ENCODE measurements around the gene RNF130.

Gene RNF130

DNA sequence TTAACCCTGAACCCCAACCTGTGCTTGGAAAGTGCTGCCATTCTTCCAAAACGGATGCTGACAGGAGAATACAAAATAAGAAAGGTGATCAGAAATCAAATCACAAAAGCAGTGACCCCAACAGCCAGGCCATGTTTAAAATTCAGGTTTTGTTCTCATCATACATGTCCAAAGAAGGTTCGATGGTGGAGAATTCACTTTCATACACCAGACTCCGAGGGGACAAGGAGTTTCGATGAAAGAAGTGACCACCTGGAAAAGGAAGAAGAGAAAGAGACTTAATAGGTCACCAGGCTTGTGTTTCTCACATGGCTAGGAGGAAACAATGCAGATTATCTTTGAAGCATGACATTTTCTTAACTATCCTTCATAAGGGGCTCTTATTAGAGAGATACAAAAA is 151.4 kb downstream of the RNF130 start:
- Histone ChIP-seq H4K20me1 (ENCODE audit: insufficient read depth) (no peaks in the 10 kb centered on the region), H3K27ac (no peak overlapping the region), H3K27me3 (ENCODE audit: insufficient read depth, low read depth) (no peaks in the 10 kb centered on the region), H3K4me2 (no peak overlapping the region), H3K4me1 (ENCODE audit: low read depth, poor library complexity, severe bottlenecking) (no peaks in the 10 kb centered on the region), H3K4me3 (IDR thresholded peaks at IDR 0.05; ENCODE audit: insufficient read depth, low read depth, low read length) (no peak overlapping the region), H3K36me3 (ENCODE audit: insufficient read depth) (no peaks in the 10 kb centered on the region), H2AFZ (ENCODE audit: low read depth) (no peak overlapping the region), H3K9ac (no peak overlapping the region), H3K79me2 (ENCODE audit: insufficient read depth, low read depth) (no peaks in the 10 kb centered on the region)
- no peak for TF ChIP-seq CTCF (conservative IDR thresholded peaks at IDR 0.05; ENCODE audit: low read depth, low read length)

GRCh38 chr5:179919487-179920060 is 152.0 kb downstream of the RNF130 start:
- Histone ChIP-seq H3K27ac (no peak overlapping the region), H2AFZ (ENCODE audit: low read depth) (no peak overlapping the region), H3K4me3 (IDR thresholded peaks at IDR 0.05; ENCODE audit: insufficient read depth, low read depth, low read length) (no peak overlapping the region), H4K20me1 (ENCODE audit: insufficient read depth) (no peaks in the 10 kb centered on the region), H3K4me1 (ENCODE audit: low read depth, poor library complexity, severe bottlenecking) (no peaks in the 10 kb centered on the region), H3K79me2 (ENCODE audit: insufficient read depth, low read depth) (no peaks in the 10 kb centered on the region), H3K36me3 (ENCODE audit: insufficient read depth) (no peaks in the 10 kb centered on the region), H3K9ac (no peak overlapping the region), H3K4me2 (no peak overlapping the region), H3K27me3 (ENCODE audit: insufficient read depth, low read depth) (no peaks in the 10 kb centered on the region)
- TF ChIP-seq CTCF (conservative IDR thresholded peaks at IDR 0.05; ENCODE audit: low read depth, low read length) = no peak

DNA sequence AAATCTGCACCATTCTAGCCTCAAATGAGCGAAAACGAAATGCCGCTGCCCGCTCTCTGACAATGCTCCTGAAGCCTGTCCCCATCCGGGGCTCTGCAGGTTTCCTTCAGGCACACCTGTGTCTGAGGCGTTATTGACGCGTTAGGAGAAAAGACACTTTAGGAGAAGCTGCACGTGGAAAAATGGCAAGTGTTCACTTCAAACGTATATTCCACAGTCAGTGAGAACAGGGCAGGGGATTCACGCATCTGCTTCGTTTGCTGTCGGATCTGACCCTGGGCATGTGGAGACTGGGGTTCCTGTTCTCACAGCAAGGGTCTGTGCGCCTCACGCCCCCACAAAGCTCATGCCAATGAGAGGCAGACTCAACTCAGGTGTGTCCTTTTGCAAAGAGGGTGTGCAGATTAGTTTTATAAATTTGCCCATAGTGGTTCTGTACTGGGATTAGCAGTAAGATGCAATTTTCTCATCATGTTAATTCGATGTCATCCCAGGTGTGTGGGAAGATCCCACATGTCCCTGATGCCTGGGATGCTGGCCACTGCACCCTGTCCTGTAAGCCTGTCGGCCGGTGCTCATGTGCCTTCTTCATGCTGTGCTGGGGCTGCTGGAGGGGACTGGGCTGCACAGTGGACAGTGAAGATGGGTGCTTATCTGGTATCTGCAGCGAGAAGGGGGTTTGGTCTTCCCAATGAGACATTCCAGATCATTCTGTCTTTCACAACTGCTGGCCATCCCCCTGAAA is 152.6 kb downstream of the RNF130 start:
- no peaks in the 10 kb centered on the region for H3K27me3 ChIP-seq (ENCODE audit: insufficient read depth, low read depth)
- H3K4me3 ChIP-seq (IDR thresholded peaks at IDR 0.05; ENCODE audit: insufficient read depth, low read depth, low read length) = no peak overlapping the region
- no peaks in the 10 kb centered on the region for H4K20me1 ChIP-seq (ENCODE audit: insufficient read depth)
- H3K9ac ChIP-seq = no peak overlapping the region
- no peaks in the 10 kb centered on the region for H3K4me1 ChIP-seq (ENCODE audit: low read depth, poor library complexity, severe bottlenecking)
- no peaks in the 10 kb centered on the region for H3K79me2 ChIP-seq (ENCODE audit: insufficient read depth, low read depth)
- no peak for TF ChIP-seq CTCF (conservative IDR thresholded peaks at IDR 0.05; ENCODE audit: low read depth, low read length)
- H3K4me2 ChIP-seq = no peak overlapping the region
- H3K36me3 ChIP-seq (ENCODE audit: insufficient read depth) = no peaks in the 10 kb centered on the region
- H2AFZ ChIP-seq (ENCODE audit: low read depth) = no peak overlapping the region
- no peak overlapping the region for H3K27ac ChIP-seq

- Histone ChIP-seq H3K79me2 (ENCODE audit: insufficient read depth, low read depth) (no peaks in the 10 kb centered on the region), H3K4me2 (no peak overlapping the region), H3K27me3 (ENCODE audit: insufficient read depth, low read depth) (no peaks in the 10 kb centered on the region), H3K36me3 (ENCODE audit: insufficient read depth) (no peaks in the 10 kb centered on the region), H3K4me1 (ENCODE audit: low read depth, poor library complexity, severe bottlenecking) (no peaks in the 10 kb centered on the region), H3K4me3 (IDR thresholded peaks at IDR 0.05; ENCODE audit: insufficient read depth, low read depth, low read length) (no peak overlapping the region), H3K9ac (no peak overlapping the region), H3K27ac (no peak overlapping the region), H2AFZ (ENCODE audit: low read depth) (no peak overlapping the region), H4K20me1 (ENCODE audit: insufficient read depth) (no peaks in the 10 kb centered on the region)
- no peak for TF ChIP-seq CTCF (conservative IDR thresholded peaks at IDR 0.05; ENCODE audit: low read depth, low read length)
These were observed 155.0 kb downstream of the RNF130 start for GRCh38 chr5:179916523-179916922.

All from KMS-11 (cell line).